Posterior vena cava (tissue), 2 donors: ENCODE results near the gene FIGNL2. TPM values are rescaled to one million over a fixed set of nuclear protein-coding genes. Genes with fewer than 3 reads are reported as not detected.

Experiments
- DNase-seq: peaks from one replicate; pipeline ENCODE4 v3.0.0-alpha.2; 2020; ENCODE audit warnings: low spot score
- intact Hi-C, 2 donors: fragments of 100-400 bp; cut with DNase I; formaldehyde crosslinking; loops; one replicate each; pipeline versions ENCODE4 v1.14.1 to v1.14.2; 2022 to 2023
- total RNA-seq, 2 donors: library from RNA; stranded (reverse); fragmentation: NEBNext Ultra II Directional; extraction: Animal tissue kit (Norgen Biotek cat#: 25700); gene quantifications; one replicate each; pipeline ENCODE4 v1.2.1, GENCODE V29; 2021
- donor health status: DM: yes; HTN: yes; CAD: no.
- donor health status: DM: yes; HTN: yes; CAD: no.

The FIGNL2 gene
- total RNA-seq, 2 donors from 2014 or later = 0.60 to 1.0 TPM

- intact Hi-C loops = no loop called here
- peak; percentile 67 for DNase-seq
Measured at GRCh38 chr12:51864833-51865670, 16.5 kb upstream of the FIGNL2 start.

GRCh38 chr12:51863933-51864832 is 15.7 kb upstream of the FIGNL2 start:
- DNase-seq = peak; percentile 67
- intact Hi-C loops = no loop called here

DNA sequence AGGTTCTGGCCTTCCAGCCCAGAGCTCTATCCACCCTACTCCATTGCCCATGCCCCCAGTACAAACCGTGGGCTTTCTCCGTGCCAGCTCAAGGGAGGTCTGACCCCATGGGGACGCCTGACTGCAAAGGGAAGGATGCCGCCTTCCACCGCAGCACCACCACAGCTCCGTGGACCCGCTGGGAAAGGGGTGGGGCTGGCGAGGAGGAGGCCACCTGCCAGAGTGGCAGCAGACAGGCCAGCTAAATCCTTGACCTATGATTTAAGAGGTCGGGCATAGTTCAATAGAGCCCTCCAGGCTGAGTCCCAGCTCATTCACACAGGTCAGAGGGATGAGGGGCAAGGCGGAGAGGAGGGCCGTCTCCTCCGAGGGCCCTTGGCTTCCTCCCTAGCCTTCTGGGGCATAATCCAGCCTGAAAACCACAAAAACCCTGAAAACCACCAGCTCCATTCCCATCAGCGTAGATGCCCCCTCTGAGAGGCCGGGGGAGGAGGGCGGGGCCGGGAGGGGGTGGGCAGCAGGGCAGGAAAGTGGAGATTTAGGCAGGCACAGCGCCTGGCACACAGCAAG is 14.9 kb upstream of the FIGNL2 start:
- peak; percentile 76 for DNase-seq

GRCh38 chr12:51862947-51863346 is 14.4 kb upstream of the FIGNL2 start:
- intact Hi-C loops = no loop called here
- DNase-seq = peak; percentile 25

More for the DNA sequence above, 14.9 kb upstream of the FIGNL2 start:
- intact Hi-C loops = no loop called here

GRCh38 chr12:51860986-51861385 is 12.5 kb upstream of the FIGNL2 start:
- peak; percentile 4 for DNase-seq
- intact Hi-C loops = no loop called here

GRCh38 chr12:51855586-51856428 is 7.3 kb upstream of the FIGNL2 start:
- intact Hi-C loops = no loop called here
- DNase-seq = peak; percentile 83

- no peak for DNase-seq
- intact Hi-C loops = no loop called here
Measured at GRCh38 chr12:51852404-51853137, 4.1 kb upstream of the FIGNL2 start.

- no peak for DNase-seq
Measured at GRCh38 chr12:51851413-51852124, 3.1 kb upstream of the FIGNL2 start.

GRCh38 chr12:51850965-51851299 is 2.4 kb upstream of the FIGNL2 start:
- intact Hi-C loops = loop anchor here in 1 of 2 donors (1.0 kb wide), 1 partner anchor 27 kb away; no protein-coding TSS in a partner anchor
- DNase-seq = no peak

More at GRCh38 chr12:51851413-51852124, 3.1 kb upstream of the FIGNL2 start:
- intact Hi-C loops = no loop called here

DNA sequence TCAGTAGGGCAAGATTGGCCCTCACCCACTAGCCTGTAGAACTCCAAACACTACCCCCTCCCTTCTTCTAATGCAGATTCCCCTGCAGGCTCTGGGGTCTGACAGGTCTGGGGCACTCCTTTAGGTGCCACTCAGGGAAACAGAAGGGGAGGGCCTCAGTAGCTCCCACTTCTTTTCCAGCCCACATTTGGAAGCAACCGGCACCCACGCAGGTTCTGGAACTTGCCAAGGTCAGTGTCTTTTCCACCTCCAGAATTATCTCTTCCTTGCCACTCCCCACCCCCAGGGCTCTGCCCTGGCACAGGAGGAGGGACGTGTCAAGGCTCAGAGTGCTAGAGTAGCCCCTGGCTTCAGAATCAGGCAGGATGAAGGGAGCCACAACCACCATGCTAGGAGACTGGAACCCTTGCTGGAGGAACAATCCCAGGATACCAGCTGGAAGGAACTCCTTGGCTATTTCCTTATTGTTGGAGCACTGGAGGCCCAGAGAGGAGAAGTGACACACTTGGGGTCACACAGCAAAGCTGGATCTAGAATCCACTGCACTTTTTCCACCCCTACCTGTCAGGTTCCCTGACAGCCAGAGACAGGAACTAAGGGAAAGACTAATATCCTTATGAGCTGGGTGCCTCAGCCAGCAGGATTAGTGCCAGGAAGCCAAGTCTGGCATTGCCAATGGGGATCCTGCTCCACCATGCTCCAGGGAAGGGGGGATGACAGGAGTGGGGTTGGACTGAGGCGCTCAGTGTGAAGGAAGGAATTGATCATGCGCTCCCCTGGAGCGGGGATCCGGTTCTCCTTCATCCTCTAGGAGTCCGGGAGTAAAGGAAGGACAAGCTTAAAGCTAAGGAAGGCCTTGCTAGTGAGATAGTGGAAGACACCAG is 1.8 kb upstream of the FIGNL2 start:
- DNase-seq = no peak
- intact Hi-C loops = loop anchor here in 1 of 2 donors (1.0 kb wide), 1 partner anchor 28 kb away; no protein-coding TSS in a partner anchor

GRCh38 chr12:51848841-51849735 is 570 bp upstream of the FIGNL2 start:
- no peak for DNase-seq
- intact Hi-C loops = loop anchor here in 1 of 2 donors (5.0 kb wide), 1 partner anchor 908 kb away; no protein-coding TSS in a partner anchor

- no peak for DNase-seq
- intact Hi-C loops = loop anchor here in 1 of 2 donors (5.0 kb wide), 1 partner anchor 910 kb away; no protein-coding TSS in a partner anchor
Measured at GRCh38 chr12:51847643-51848325, 734 bp downstream of the FIGNL2 start.

GRCh38 chr12:51846911-51847642 is 1.4 kb downstream of the FIGNL2 start:
- intact Hi-C loops = loop anchor here in 1 of 2 donors (5.0 kb wide), 1 partner anchor 910 kb away; no protein-coding TSS in a partner anchor
- no peak for DNase-seq

DNA sequence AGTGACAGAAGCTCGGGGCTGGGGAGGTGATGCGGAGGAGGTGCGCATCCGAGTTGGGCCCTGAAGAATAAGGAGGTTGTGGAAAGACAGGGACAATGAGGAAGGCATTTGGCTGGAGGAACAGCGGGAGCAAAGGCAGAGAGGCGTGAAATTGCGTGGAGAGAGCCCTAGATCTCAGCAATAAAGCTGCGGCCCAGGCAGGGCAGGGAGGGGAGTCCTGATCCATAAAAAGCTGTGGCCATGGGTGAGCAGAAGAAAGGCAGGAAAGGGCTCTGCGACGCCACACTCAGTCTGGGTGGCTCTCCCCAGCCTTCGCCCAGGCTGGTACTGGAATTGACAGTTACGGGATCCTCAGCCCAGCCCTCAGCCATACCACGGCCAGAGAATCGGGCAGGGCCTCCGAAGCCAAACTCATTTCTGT is 2.2 kb downstream of the FIGNL2 start:
- DNase-seq = no peak
- intact Hi-C loops = loop anchor here in 1 of 2 donors (5.0 kb wide), 1 partner anchor 911 kb away; no protein-coding TSS in a partner anchor
